Testis (tissue), 3 donors: ENCODE measurements around the gene ARMC2. TPM values are rescaled to one million over a fixed set of nuclear protein-coding genes. Genes with fewer than 3 reads are reported as not detected.

Experiments
- DNase-seq: peaks from one replicate; pipeline ENCODE4 v3.0.0-alpha.2; 2019
- H3K27ac ChIP-seq, 2 donors: fragments of 200-600 bp; sonication (generic); one replicate each; pipeline ENCODE4 v1.5.1; 2019
- H3K27me3 ChIP-seq: fragments of 200-600 bp; sonication (generic); one replicate; pipeline ENCODE4 v1.5.1; 2019
- H3K36me3 ChIP-seq: fragments of 200-600 bp; sonication (generic); one replicate; pipeline ENCODE4 v1.5.1; 2017; ENCODE audit warnings: low read depth; ENCODE audit errors: missing control alignments
- H3K4me1 ChIP-seq: fragments of 200-600 bp; sonication (generic); one replicate; pipeline ENCODE4 v1.5.1; 2019
- H3K4me3 ChIP-seq, 2 donors: fragments of 200-600 bp; sonication (generic); one replicate each; pipeline ENCODE4 v1.5.1; 2017 to 2019
- H3K9me3 ChIP-seq: fragments of 200-600 bp; sonication (generic); one replicate; pipeline ENCODE4 v1.5.1; 2017
- POLR2A ChIP-seq: fragments of 450-650 bp; IDR thresholded peaks from one replicate; pipeline ENCODE4 v1.6.1; 2017; ENCODE audit warnings: antibody characterized with exemption, mild to moderate bottlenecking, moderate library complexity
- WGBS, 2 donors: methylation state at CpG; one replicate each; pipeline ENCODE4 v1.1.5; 2018; 5-methylcytosine and 5-hydroxymethylcytosine counted together
- intact Hi-C: fragments of 100-400 bp; cut with DNase I; formaldehyde crosslinking; loops from one replicate; pipeline ENCODE4 v1.15.1; 2023; ENCODE audit warnings: low total_unique reads
- polyA plus RNA-seq: library from polyadenylated mRNA; stranded (reverse); fragments of 350-450 nt; fragmentation: Illumina TruSeq; extraction: RNeasy Lipid Tissue Mini Kit (QIAGEN cat#74804); gene quantifications from one replicate; pipeline ENCODE4 v1.2.3, GENCODE V29; 2014; ENCODE audit warnings: low read depth, low replicate concordance; ENCODE audit not compliant: insufficient read depth
- total RNA-seq, 2 donors: library from RNA; depleted of rRNA; stranded (reverse); fragments of >200 nt; gene quantifications; one replicate each; pipeline ENCODE4 v1.2.3, GENCODE V29; 2016
- TF ChIP-seq, protein P1 (sequence below), 3 experiments: fragments of 450-650 bp in 2 of 3; fragments of 200-600 bp in 1 of 3; sonication (generic) in 1 of 3; IDR thresholded peaks; one replicate each; pipeline ENCODE4 v1.5.1; 2016 to 2019; ENCODE audit warnings: antibody characterized with exemption in 3 of 3, mild to moderate bottlenecking in 2 of 3, moderate library complexity in 1 of 3

The ARMC2 gene
- total and polyA plus RNA-seq, 3 donors from 2014 or later: 24.0 to 78.6 (median 51.4) TPM

DNA sequence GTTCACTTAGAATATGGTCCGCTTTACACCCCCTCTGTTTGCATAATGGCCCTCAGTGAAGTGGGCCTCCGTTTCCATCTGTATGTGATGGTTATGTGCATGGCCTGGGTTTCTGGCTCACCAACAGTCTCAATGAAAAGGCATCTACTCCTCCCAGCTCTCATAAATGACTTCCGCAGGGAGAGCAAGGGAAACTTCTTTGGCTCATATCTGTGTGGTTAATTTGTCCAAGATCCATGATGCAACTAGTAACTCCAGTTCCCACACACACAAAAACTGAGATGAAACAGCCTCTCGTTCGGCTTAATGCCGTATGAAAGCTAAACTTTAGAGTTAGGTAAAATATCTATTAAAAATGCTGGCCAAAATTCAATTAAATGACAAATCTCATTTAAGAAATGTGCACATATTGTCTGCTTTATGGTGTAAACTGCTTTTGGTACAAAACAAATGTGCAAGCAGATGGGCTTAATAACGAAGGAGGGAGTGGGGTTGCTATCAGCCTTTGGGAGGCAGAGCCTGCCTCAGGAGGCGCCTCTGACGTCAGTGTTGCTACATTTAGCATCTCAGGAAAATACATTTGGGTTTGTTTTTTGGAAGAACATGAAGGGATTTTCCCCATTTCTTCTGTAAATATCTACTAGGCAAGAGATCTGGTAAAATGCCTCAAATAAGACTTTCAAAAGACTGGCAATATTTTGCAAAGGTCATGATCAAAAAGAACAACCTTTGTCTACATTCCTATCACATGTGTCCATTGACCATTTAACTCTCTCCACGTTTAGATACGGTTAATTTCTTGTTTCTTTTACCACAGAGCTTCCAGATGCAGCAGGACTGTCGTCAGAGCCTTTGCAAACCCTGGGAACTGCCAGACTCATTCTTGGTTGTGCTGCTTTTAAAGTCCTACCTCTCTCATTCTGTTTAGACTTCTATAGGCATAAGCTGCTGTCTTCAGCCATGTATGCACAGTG, 96.8 kb downstream of the ARMC2 start:
- H3K27me3 ChIP-seq: no peaks in the 10 kb centered on the region
- H3K4me1 ChIP-seq: peaks cover 51% of the 10 kb centered on the region
- no peak overlapping the region for H3K4me3 ChIP-seq
- 23 to 45% methylated on average over 12 of the region's 12 CpGs for WGBS, 2 donors
- peak overlapping the region; percentile 84 to 88 for H3K27ac ChIP-seq
- intact Hi-C loops: loop anchor here (5.0 kb wide), 1 partner anchor 403 kb away; no protein-coding TSS in a partner anchor
- H3K9me3 ChIP-seq: no peaks in the 10 kb centered on the region
- peak; percentile 89 for DNase-seq
- H3K36me3 ChIP-seq: no peaks in the 10 kb centered on the region
- no peak for TF ChIP-seq POLR2A
- TF ChIP-seq, protein P1, sequence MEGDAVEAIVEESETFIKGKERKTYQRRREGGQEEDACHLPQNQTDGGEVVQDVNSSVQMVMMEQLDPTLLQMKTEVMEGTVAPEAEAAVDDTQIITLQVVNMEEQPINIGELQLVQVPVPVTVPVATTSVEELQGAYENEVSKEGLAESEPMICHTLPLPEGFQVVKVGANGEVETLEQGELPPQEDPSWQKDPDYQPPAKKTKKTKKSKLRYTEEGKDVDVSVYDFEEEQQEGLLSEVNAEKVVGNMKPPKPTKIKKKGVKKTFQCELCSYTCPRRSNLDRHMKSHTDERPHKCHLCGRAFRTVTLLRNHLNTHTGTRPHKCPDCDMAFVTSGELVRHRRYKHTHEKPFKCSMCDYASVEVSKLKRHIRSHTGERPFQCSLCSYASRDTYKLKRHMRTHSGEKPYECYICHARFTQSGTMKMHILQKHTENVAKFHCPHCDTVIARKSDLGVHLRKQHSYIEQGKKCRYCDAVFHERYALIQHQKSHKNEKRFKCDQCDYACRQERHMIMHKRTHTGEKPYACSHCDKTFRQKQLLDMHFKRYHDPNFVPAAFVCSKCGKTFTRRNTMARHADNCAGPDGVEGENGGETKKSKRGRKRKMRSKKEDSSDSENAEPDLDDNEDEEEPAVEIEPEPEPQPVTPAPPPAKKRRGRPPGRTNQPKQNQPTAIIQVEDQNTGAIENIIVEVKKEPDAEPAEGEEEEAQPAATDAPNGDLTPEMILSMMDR (IDR thresholded peaks at IDR 0.05): no peak

DNA sequence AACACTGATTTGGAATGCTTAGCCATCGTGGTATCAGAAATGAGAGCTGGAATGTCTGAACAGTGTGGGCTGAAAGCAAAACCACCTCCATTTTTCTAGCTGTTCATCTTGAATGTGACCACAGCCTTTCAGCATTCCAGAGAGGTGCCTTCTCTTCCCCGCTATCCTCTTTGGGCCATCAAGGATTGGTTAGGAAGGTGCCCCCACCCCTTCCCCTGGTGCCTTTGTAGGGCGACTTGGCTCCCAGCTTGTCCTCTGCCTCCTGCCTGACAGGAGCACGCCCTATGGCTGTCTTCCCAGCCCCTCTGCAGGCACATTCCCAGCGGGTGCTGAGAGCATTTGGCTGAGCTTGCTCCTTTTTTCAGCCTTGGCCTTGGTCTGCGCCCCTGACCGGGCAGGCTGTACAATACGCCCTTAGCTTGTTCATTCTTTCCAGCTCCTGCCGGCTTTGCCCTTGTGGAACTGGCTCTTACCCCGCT, 97.5 kb downstream of the ARMC2 start:
- H3K36me3 ChIP-seq: no peaks in the 10 kb centered on the region
- H3K27ac ChIP-seq: peak overlapping the region; percentile 84 to 88
- WGBS, 2 donors: 32 to 51% methylated on average over 10 of the region's 10 CpGs
- no peak overlapping the region for H3K4me3 ChIP-seq
- peaks cover 52% of the 10 kb centered on the region for H3K4me1 ChIP-seq
- no peaks in the 10 kb centered on the region for H3K27me3 ChIP-seq
- no peaks in the 10 kb centered on the region for H3K9me3 ChIP-seq
- intact Hi-C loops: loop anchor here (5.0 kb wide), 1 partner anchor 403 kb away; no protein-coding TSS in a partner anchor
- DNase-seq: peak; percentile 86
- TF ChIP-seq POLR2A: no peak
- TF ChIP-seq, protein P1 (IDR thresholded peaks at IDR 0.05): no peak

DNA sequence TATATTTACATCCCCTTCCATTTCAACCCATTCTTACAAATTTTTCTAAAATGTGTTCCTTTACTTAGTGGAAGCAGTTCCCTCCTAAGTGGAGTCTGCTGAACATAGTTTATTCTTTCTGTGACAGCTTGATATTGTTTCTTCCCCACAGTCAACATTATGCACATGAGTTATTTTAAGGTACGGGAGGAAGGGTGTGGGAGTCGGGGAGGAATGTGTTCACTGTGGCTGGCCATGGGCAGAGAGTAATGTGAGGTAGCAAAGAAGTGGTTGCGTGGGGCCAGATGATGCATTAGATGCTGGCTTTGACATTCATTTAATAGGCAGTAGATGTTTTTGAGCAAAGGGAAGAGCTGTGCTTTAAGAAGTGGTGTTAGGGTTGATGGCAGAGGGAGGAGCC, 98.5 kb downstream of the ARMC2 start:
- peak; percentile 66 for DNase-seq
- no peaks in the 10 kb centered on the region for H3K36me3 ChIP-seq

DNA sequence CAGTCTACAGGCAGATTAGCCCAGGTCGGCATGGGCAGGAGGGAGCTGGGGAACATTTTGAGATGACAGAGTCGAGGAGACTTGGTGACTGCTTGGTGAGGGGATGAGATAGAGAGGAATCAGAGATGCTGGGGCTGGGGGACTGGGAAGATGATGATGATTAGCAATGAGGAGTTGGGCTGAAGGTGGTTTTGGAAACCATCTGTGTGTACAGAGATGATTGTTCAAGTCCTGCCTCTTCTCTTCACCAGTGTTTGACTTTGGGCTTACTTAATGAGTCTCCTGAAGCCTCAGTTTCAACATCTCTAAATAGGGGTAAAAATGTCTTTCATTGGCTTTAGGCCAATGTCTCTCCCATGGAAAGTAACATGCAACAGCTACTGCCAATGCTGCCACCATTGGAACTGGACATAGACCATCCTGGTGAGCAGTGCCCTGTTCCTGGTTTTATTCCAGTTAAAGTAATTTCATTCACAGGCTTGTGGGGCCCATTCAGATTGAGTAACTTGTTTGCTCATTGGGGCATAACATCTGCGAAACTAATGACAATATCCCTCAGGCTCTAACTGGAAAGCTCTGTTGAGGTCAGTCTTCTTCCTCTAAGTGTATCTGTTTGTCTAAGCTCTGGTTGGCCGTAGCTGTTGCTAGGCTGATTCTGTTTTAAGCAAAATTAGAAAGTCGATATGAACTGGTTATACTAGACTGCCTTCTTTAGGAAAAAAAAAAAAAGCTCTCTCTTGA, 99.1 kb downstream of the ARMC2 start:
- Histone ChIP-seq H3K36me3 (no peaks in the 10 kb centered on the region), H3K4me1 (peaks cover 55% of the 10 kb centered on the region), H3K27me3 (no peaks in the 10 kb centered on the region), H3K9me3 (no peaks in the 10 kb centered on the region), H3K27ac (peak overlapping the region; percentile 84 to 88), H3K4me3 (no peak overlapping the region)
- DNase-seq: peak; percentile 34
- intact Hi-C loops: loop anchor here (5.0 kb wide), 1 partner anchor 405 kb away; no protein-coding TSS in a partner anchor
- WGBS, 2 donors: 41 to 53% methylated on average over 5 of the region's 5 CpGs
- TF ChIP-seq, protein P1 (IDR thresholded peaks at IDR 0.05): no peak
- no peak for TF ChIP-seq POLR2A

More for the DNA sequence above, 98.5 kb downstream of the ARMC2 start:
- H3K9me3 ChIP-seq: no peaks in the 10 kb centered on the region
- 27 to 28% methylated on average over 3 of the region's 3 CpGs for WGBS, 2 donors
- peak overlapping the region; percentile 84 to 88 for H3K27ac ChIP-seq
- no peaks in the 10 kb centered on the region for H3K27me3 ChIP-seq
- peaks cover 55% of the 10 kb centered on the region for H3K4me1 ChIP-seq
- H3K4me3 ChIP-seq: no peak overlapping the region
- intact Hi-C loops: loop anchor here (5.0 kb wide), 1 partner anchor 404 kb away; no protein-coding TSS in a partner anchor
- no peak for TF ChIP-seq POLR2A
- TF ChIP-seq, protein P1 (IDR thresholded peaks at IDR 0.05): no peak
